Vagina (tissue), 2 donors: ENCODE results near the gene OTULINL. TPM values are rescaled to one million over a fixed set of nuclear protein-coding genes. Genes with fewer than 3 reads are reported as not detected.

ENCODE experiments used
- DNase-seq, 2 donors: peaks; one replicate each; pipeline ENCODE4 v3.0.0-alpha.2; 2017; ENCODE audit errors: extremely low spot score in 2 of 2
- H3K27ac ChIP-seq: fragments of 200-600 bp; sonication (generic); one replicate; pipeline ENCODE4 v1.5.1; 2019
- H3K27me3 ChIP-seq: fragments of 200-600 bp; sonication (generic); one replicate; pipeline ENCODE4 v1.5.1; 2019
- H3K36me3 ChIP-seq, 2 donors: fragments of 200-600 bp; sonication (generic); one replicate each; pipeline ENCODE4 v1.5.1; 2017 to 2019
- H3K4me1 ChIP-seq: fragments of 200-600 bp; sonication (generic); one replicate; pipeline ENCODE4 v1.5.1; 2019
- H3K4me3 ChIP-seq, 2 donors: fragments of 200-600 bp; sonication (generic); 1 replicate in 1 of 2; 2 replicates in 1 of 2; pipeline ENCODE4 v1.5.1; 2016 to 2019
- H3K9me3 ChIP-seq: fragments of 200-600 bp; sonication (generic); one replicate; pipeline ENCODE4 v1.5.1; 2019
- POLR2A ChIP-seq, 2 donors: fragments of 450-650 bp; IDR thresholded peaks; one replicate each; pipeline ENCODE4 v1.6.1; 2017; ENCODE audit warnings: antibody characterized with exemption in 2 of 2, mild to moderate bottlenecking in 2 of 2, moderate library complexity in 2 of 2
- POLR2AphosphoS5 ChIP-seq, 2 donors: sonication (generic); formaldehyde crosslinking; IDR thresholded peaks; one replicate each; pipeline ENCODE4 v1.9.0; 2017; ENCODE audit warnings: antibody characterized with exemption in 2 of 2, mild to moderate bottlenecking in 2 of 2, low read depth in 1 of 2; ENCODE audit not compliant: insufficient read depth in 1 of 2
- intact Hi-C: fragments of 100-400 bp; cut with DNase I; formaldehyde crosslinking; loops from one replicate; pipeline ENCODE4 v1.15.1; 2023
- total RNA-seq: library from RNA; depleted of rRNA; stranded (reverse); fragments of >200 nt; gene quantifications from one replicate; pipeline ENCODE4 v1.2.3, GENCODE V29; 2016
- TF ChIP-seq, protein P1 (sequence below), 3 experiments: fragments of 450-650 bp in 2 of 3; fragments of 200-600 bp in 1 of 3; sonication (generic) in 1 of 3; IDR thresholded peaks; one replicate each; pipeline ENCODE4 v1.5.1; 2017 to 2019; ENCODE audit warnings: antibody characterized with exemption in 3 of 3, mild to moderate bottlenecking in 2 of 3, moderate library complexity in 2 of 3

The OTULINL gene
- total RNA-seq, 1 donor from 2014 or later = 8.8 TPM

DNA sequence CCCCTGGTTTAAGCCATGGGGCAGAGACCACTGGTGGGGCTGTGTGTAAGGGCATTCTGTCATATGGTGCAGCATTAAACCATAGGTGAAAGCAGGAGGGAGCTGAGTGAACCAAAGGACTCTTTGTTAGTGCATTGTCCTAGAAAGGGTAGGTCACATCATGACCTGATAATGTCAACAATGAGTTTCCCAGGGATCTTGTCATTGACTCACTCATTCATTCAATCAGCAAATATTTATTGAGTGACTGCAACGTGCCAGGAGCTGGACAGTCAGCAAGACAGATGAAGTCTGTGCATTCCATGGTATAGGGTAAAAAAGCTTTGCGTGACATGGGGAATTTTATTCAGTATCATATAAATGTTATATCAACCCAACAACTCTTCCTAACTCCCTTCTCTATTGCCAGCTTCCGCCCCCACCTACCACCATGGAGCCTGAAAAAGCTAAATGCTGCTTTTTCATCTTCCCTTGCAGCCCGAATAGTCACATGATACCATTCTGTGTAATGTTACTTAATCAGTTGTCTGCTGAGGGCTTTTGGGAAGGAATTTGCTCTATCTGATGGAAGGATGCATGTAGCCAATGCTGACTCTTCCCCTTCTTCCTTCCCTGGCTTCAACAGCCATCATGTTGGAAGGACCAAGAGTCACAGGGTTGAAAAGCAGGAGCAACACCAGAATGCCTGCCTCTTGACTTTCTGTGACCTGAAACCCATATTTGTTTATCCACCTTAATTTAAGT is 11.5 kb upstream of the OTULINL start:
- no peaks in the 10 kb centered on the region for H3K4me1 ChIP-seq
- no peaks in the 10 kb centered on the region for H3K27me3 ChIP-seq
- H3K36me3 ChIP-seq = no peaks in the 10 kb centered on the region
- no peak overlapping the region for H3K27ac ChIP-seq
- no peak for DNase-seq
- intact Hi-C loops = no loop called here
- H3K4me3 ChIP-seq = no peak overlapping the region
- H3K9me3 ChIP-seq = no peaks in the 10 kb centered on the region
- TF ChIP-seq POLR2AphosphoS5 (IDR thresholded peaks at IDR 0.05; ENCODE audit: insufficient read depth in 1 of 2, low read depth in 1 of 2) = no peak
- no peak for TF ChIP-seq POLR2A (IDR thresholded peaks at IDR 0.05)
- TF ChIP-seq, protein P1, sequence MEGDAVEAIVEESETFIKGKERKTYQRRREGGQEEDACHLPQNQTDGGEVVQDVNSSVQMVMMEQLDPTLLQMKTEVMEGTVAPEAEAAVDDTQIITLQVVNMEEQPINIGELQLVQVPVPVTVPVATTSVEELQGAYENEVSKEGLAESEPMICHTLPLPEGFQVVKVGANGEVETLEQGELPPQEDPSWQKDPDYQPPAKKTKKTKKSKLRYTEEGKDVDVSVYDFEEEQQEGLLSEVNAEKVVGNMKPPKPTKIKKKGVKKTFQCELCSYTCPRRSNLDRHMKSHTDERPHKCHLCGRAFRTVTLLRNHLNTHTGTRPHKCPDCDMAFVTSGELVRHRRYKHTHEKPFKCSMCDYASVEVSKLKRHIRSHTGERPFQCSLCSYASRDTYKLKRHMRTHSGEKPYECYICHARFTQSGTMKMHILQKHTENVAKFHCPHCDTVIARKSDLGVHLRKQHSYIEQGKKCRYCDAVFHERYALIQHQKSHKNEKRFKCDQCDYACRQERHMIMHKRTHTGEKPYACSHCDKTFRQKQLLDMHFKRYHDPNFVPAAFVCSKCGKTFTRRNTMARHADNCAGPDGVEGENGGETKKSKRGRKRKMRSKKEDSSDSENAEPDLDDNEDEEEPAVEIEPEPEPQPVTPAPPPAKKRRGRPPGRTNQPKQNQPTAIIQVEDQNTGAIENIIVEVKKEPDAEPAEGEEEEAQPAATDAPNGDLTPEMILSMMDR (IDR thresholded peaks at IDR 0.05) = no peak

DNA sequence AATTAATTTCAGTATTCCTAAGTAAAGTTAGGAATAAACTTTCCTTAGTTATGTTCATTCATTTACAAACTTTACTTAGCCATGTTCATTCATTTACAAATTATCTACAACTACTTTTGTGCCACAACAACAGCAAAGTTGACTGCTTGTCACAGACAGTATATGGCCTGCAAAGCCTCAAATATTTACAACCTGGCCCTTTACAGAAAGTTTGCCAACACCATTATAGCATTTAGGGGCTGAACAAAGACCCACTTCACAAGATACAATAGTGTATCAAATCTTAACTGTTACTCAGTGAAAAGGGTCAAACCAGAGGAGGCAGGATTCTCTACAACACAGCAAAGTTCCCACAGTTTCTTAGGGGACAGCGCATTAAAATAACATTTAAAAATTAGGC is 9.7 kb upstream of the OTULINL start:
- TF ChIP-seq POLR2AphosphoS5 (IDR thresholded peaks at IDR 0.05; ENCODE audit: insufficient read depth in 1 of 2, low read depth in 1 of 2) (no peak), POLR2A (IDR thresholded peaks at IDR 0.05) (no peak)
- TF ChIP-seq, protein P1 (IDR thresholded peaks at IDR 0.05) = no peak
- Histone ChIP-seq H3K27ac (no peak overlapping the region), H3K9me3 (no peaks in the 10 kb centered on the region), H3K4me3 (no peak overlapping the region), H3K27me3 (no peaks in the 10 kb centered on the region), H3K36me3 (no peaks in the 10 kb centered on the region), H3K4me1 (no peaks in the 10 kb centered on the region)
- no peak for DNase-seq
- intact Hi-C loops = no loop called here

DNA sequence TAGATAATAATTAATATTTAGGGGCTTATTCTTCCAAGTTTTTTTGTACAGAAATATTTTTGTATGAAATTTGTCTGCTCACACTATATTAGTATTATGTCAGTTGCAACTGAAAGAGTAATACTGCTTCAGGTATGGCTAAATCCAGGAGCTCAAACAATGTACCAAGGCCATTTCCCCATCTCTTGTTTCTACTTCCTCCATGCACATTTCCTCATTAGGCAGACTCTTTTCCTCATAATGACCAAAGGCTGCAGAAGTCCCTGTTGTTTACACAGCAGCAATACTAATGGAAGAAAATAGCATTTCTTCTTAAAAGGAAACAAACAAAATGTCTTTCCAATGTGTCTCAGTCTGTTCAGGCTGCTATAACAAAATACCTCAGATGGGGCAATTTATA is 9.2 kb upstream of the OTULINL start:
- Histone ChIP-seq H3K27ac (no peak overlapping the region), H3K9me3 (no peaks in the 10 kb centered on the region), H3K36me3 (no peaks in the 10 kb centered on the region), H3K27me3 (no peaks in the 10 kb centered on the region), H3K4me1 (no peaks in the 10 kb centered on the region), H3K4me3 (no peak overlapping the region)
- intact Hi-C loops = no loop called here
- DNase-seq = no peak
- no peak for TF ChIP-seq POLR2AphosphoS5 (IDR thresholded peaks at IDR 0.05; ENCODE audit: insufficient read depth in 1 of 2, low read depth in 1 of 2)
- no peak for TF ChIP-seq POLR2A (IDR thresholded peaks at IDR 0.05)
- TF ChIP-seq, protein P1 (IDR thresholded peaks at IDR 0.05) = no peak

DNA sequence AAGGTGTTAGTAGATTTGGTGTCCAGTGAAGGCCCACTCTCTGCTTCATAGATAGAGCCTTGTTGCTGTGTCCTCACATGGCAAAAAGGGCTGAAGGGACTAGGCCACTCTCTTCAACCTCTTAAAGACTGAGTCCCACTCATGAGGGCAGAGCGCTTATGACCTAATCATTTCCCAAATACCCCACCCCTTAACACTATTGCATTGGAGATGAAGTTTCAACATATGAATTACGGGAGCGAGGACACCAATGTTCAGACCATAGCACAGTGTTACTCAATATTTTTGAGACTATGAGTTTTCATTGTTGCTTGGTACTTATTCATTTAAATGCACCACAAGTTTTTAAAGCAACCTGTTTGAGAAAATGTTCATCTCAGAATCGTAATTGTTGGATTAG is 8.8 kb upstream of the OTULINL start:
- Histone ChIP-seq H3K4me1 (no peaks in the 10 kb centered on the region), H3K9me3 (no peaks in the 10 kb centered on the region), H3K27ac (no peak overlapping the region), H3K4me3 (no peak overlapping the region), H3K36me3 (no peaks in the 10 kb centered on the region), H3K27me3 (no peaks in the 10 kb centered on the region)
- TF ChIP-seq POLR2A (IDR thresholded peaks at IDR 0.05) (no peak), POLR2AphosphoS5 (IDR thresholded peaks at IDR 0.05; ENCODE audit: insufficient read depth in 1 of 2, low read depth in 1 of 2) (no peak)
- TF ChIP-seq, protein P1 (IDR thresholded peaks at IDR 0.05) = no peak
- no peak for DNase-seq
- intact Hi-C loops = no loop called here

DNA sequence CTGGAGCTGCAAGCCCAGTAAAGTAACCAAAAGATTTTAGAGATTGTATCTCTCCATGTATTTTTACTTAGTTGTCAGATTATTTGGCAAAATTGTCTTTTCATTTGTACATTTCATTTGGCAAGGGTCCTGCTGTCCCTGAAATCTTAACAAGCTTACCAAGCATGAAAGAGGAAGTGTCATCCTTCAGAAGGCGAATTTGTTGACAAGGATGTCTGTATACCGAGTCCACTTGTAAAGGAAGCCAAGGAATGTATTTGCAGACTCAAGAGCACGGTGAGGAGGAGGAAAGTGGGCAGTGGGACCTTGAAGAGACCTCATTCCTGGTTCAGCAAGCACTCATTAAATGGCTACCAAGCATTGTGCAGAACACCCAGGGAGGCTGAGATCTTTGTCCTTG is 7.5 kb upstream of the OTULINL start:
- intact Hi-C loops = no loop called here
- H3K4me1 ChIP-seq = no peaks in the 10 kb centered on the region
- DNase-seq = no peak
- H3K9me3 ChIP-seq = no peaks in the 10 kb centered on the region
- no peaks in the 10 kb centered on the region for H3K36me3 ChIP-seq
- TF ChIP-seq, protein P1 (IDR thresholded peaks at IDR 0.05) = no peak
- TF ChIP-seq POLR2AphosphoS5 (IDR thresholded peaks at IDR 0.05; ENCODE audit: insufficient read depth in 1 of 2, low read depth in 1 of 2) (no peak), POLR2A (IDR thresholded peaks at IDR 0.05) (no peak)
- H3K27me3 ChIP-seq = no peaks in the 10 kb centered on the region
- no peak overlapping the region for H3K27ac ChIP-seq
- H3K4me3 ChIP-seq = no peak overlapping the region
